HG03439 (cell line): ENCODE data around the gene CWC27.
A peak's percentile ranks its signal among the peaks of the same experiment; 100 is the strongest.
"Not testable (repeated sequence)": the region's sequence is repeated elsewhere in the genome, so short reads cannot be mapped to it uniquely, and the experiment has no call there.

ENCODE experiments used
- ATAC-seq: cut with Tn5 transposase; IDR thresholded peaks from one replicate; pipeline ENCODE4 v1.9.1; 2021; ENCODE audit warnings: mild to moderate bottlenecking, moderate library complexity; ENCODE audit not compliant: unreplicated experiment

Gene CWC27

DNA sequence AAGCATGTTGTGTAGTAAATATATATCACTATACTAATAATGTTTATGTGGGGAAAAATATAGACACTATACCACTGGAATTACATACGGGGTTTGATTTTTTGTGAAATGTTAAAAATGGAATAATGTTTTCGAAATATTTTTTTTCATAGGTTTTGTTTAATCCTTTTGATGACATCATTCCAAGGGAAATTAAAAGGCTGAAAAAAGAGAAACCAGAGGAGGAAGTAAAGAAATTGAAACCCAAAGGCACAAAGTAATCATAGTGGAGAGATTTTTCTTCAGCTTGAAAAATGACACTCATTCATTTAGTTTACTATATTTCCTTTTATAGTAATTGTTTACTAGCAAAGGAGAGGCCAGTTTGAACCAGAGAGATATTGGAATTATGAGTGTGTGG is 17.6 kb downstream of the CWC27 start:
- no peak for ATAC-seq

GRCh38 chr5:64788156-64788555 is 19.4 kb downstream of the CWC27 start:
- no peak for ATAC-seq

- no peak for ATAC-seq
These were observed 20.7 kb downstream of the CWC27 start for GRCh38 chr5:64789457-64789856.

DNA sequence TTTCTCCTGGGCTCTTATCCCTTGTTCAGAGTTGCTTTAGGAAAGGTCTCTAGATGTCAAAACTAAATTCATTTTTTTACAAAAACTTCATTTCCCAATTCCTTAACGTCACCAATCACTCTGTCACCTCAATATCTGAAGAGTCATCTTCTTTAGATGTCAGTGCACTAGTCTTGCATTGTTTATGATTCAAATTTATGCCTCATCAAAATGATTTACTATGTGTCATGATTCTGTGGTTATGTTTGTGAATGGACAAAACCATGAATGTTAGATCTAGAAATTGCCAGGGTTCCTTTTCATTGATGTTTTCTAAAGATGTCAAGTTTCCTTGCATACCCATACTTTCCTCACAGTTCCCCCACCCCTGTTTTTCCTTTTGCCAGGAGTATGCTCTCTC is 21.5 kb downstream of the CWC27 start:
- ATAC-seq = no peak

DNA sequence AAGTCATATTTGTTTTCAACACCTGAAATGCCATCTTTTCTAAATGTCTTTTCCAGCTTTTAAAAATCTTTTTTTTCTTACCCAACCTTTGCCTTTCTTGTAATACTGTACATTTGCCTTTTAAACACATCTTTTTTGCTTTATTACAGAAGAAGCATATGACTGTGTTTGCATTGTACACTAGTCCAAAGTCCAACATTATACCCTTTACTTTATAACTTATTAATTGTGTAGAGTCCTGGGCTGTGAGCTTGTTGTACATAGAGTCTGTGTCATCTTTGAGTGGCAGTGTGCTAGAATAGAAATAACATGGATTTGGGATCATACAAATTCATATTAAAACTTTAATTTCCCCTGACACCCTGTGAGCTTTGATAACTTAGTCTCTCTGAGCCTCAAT is 23.7 kb downstream of the CWC27 start:
- ATAC-seq = no peak

DNA sequence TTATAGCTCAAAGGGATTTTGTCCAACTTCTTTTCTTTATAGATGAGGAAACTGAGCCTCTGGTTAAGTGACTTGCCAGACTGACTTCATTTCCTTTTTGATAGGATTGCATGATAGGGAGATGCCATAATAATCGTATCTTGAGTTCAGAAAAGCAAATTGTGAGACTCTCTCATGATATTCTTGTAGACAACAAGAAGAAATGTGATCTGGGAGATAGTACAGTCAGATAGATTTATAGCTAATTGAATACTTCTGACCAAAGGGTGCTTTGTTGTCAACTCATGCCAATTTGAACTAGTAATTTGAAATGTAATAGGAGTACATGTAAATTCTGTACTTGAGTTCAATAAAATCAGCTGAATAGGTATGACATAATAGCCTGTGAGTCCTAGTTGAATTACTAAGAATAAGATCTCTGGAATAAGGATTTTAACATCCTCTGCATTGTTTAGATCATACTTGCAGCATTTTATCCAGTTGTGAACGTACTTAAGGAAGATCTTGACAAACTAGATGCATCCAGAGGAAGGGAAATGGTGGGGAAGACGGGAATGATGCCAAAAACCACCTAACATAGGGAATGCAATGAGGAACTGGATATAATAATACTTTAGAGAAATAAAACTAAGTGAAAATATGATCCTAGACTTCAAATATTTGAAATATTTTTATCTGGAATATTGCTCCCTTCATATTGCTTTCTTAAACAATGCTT is 25.5 kb downstream of the CWC27 start:
- no peak for ATAC-seq

DNA sequence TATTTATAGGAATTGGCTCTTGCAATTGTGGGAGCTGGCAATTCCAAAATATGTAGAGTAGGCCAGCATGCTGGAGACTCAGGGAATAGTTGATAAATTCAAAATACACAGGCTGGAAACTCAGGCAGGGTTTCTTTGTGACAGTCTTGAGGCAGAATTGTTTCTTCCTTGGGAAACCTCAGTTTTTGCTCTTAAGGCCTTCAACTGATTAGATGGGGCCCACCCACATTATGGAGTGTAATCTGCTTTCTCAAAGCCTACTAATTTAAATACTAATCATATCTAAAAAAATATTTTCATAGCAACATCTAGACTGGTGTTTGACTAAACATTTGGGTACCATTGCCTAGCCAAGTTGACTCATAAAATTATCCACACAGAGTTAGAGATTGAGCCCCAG is 27.6 kb downstream of the CWC27 start:
- ATAC-seq = no peak

DNA sequence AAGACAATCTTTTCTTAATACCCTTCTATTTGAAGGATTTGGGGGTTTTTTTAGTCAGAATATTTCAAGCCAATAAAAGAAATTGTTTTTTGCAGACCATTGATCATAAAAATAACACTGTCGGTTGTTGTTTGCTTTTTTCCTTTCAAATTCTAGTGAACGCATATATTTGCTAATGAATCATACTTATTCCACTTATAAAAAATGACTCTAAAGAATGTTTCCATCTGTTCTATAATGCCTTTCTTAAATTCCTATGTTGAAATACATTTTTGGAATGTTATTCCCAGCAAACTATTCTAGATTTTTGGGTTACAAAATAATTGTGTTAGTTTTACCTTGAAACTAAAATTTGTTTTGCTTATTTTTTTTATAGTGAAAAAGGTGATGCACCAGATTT is 32.2 kb downstream of the CWC27 start:
- no peak for ATAC-seq

- ATAC-seq = no peak
These were observed 37.8 kb downstream of the CWC27 start for GRCh38 chr5:64806537-64806936.

GRCh38 chr5:64807520-64807919 is 38.8 kb downstream of the CWC27 start:
- no peak for ATAC-seq

GRCh38 chr5:64811050-64811640 is 42.4 kb downstream of the CWC27 start:
- no peak for ATAC-seq

GRCh38 chr5:64814073-64814472 is 45.3 kb downstream of the CWC27 start:
- ATAC-seq = peak; percentile 97

- no peak for ATAC-seq
These were observed 49.5 kb downstream of the CWC27 start for GRCh38 chr5:64818245-64818644.

DNA sequence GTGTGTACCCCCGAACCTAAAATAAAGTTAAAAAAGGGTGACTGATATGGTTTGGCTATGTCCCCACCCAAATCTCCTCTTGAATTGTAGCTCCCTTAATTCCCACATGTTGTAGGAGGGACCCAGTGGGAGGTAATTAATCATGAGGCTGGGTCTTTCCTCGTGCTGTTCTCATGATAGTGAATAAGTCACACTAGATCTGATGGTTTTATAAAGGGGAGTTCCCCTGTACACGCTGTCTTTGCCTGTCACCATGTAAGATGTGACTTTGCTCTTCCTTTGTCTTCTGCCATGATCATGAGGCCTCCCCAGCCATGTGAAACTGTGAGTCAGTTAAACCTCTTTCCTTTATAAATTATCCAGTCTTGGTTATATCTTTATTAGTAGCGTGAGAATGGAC is 50.6 kb downstream of the CWC27 start:
- not testable (repeated sequence) for ATAC-seq

GRCh38 chr5:64822320-64822719 is 53.6 kb downstream of the CWC27 start:
- no peak for ATAC-seq

DNA sequence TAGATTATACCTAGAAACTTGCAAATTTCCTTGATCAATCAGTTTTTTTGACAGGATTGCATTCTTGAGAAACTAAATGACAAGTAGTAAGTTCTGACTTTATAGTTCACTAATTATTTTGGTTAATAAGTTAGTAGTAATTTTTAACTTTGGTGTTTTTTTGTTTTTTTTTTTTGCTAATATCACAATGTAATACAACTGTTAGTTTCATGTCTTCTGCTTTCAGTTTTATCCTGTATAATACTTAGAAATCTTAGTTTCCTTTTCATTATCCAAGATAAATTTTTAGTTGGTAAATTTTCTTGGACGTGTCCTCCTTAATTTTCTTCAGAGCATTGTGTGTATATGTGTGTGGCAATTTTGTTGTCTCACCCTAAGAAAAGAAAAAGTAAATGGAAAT is 57.8 kb downstream of the CWC27 start:
- ATAC-seq = no peak

- no peak for ATAC-seq
These were observed 59.0 kb downstream of the CWC27 start for GRCh38 chr5:64827703-64828102.

- not testable (repeated sequence) for ATAC-seq
These were observed 61.9 kb downstream of the CWC27 start for GRCh38 chr5:64830650-64831049.

DNA sequence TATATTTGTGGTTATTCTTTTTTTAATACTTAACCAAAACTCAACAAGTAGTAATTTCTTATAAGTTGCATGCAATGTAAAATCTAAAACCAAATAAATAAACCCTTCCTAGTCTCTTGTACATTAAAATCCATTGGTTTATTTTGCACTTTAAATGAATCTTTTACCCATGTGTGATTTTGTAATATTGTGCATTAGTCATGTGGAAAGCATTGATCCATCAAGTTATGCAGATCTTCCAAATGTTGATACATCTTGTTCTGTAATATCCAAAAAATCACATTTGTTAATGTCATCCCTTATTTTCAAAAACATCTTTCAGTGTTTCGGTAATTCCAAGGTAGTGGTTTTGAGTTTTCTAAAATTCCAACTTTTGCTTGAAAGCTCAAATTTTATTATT is 63.3 kb downstream of the CWC27 start:
- no peak for ATAC-seq

- no peak for ATAC-seq
These were observed 65.3 kb downstream of the CWC27 start for GRCh38 chr5:64834037-64834436.

- ATAC-seq = no peak
These were observed 65.9 kb downstream of the CWC27 start for GRCh38 chr5:64834611-64835010.

GRCh38 chr5:64835266-64835665 is 66.5 kb downstream of the CWC27 start:
- ATAC-seq = no peak

GRCh38 chr5:64836190-64836755 is 67.5 kb downstream of the CWC27 start:
- no peak for ATAC-seq
